Measurements from ENCODE around the gene C1QTNF8.

The C1QTNF8 gene

DNA sequence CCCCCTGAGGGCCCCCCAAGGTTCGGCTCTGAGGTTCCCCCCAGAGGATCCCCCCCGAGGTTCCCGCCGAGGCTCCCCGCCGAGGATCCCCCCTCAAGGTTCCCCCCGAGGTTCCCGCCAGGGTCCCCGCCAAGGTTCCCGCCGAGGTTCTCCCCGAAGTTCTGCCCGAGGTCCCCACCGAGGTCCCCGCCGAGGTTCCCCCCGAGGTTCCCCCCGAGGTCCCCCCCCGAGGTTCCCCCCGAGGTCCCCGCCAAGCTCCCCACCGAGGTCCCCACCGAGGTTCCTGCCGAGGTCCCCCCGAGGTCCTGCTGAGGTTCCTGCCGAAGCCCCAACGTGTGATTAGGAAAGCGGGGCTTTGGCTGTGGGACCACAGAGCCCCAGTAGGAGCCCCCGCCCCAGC, 55.7 kb downstream of the C1QTNF8 start:
- DNase-seq = no peak

DNA sequence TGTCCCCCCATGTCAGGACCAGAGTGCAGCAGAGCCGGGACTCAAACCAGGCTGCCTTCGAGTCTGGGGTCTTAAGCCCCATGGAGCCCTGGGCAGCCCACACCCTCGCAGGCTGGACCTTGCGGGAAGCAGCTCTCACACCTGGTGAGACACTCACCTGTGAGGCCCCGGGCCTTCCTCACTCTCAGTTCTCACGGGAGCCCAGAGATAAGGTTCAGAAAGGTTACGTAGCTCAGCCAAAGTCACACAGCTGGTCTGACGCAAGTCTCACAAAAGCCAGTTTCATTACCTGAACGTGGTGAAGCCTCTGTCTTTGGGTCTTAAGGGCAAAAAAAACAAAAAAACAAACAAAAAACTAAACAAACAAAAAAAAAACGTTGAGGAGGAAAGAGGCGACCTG, 56.3 kb downstream of the C1QTNF8 start:
- no peak for DNase-seq

DNA sequence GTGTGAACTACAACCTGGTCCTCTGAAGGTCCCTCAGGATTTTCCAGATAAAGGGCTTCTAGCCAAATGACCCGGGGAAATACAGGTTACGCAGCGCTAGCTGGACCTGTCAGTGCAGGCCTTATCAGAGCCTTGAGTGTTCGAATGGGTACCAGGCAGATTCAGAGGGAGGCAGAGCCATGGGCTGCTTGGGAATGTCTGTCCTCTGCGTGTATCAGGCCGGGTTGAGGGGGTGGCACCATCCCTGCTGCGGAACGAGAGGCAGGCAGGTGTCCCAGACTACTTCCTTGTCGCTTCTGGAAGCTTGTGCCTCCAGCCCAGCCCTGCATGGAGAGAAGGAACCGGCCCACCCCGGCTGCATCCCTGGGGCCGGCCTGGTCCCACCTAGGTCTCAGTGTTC, 57.1 kb downstream of the C1QTNF8 start:
- no peak for DNase-seq

Measured in NCI-H69 (cell line).